HS-5 (cell line): Measurements from ENCODE around the gene NCMAP.
A peak's percentile ranks its signal among the peaks of the same experiment; 100 is the strongest.

Source experiments
- DNase-seq: peaks from one replicate; pipeline ENCODE4 v3.0.0-alpha.2; 2012; ENCODE audit warnings: low read depth

The NCMAP gene

DNA sequence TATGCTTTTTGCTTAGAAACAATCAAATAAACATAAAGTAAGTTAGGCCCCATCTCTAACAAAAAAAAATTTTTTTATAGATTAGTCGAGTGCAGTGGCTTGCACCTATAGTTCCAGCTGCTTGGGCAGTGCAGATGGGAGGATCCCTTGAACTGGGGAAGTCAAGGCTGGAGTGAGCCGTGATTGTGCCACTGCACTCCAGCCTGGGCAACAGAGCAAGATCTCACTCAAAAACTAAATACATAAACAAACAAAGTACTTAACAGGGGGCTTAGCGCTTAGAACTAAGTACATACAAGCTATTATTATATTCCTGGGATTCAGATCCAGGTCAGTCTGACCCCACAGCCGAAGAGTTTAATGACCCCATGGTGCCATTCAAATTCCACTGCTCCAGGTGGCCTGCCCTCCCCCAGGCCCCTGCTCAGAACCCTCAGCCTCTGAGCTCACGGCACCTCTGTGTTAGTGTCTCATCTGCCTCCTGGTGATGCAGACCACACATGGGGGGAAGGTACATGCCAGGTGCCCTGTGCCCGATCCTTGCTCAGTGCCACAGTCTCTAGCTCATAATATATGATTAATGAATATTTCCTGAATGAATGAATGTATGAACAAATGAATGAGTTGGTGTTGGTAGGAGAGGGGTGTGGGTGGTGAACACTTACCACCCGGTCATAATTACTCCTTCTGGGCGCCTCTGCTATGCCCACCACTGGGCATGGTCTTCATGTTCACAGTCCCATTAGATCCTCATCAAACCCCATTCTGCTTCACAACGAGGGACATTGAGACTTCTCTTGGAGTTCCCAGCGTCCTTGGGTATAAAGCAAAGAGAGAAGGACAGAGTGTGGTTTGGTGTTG is 14.6 kb downstream of the NCMAP start:
- DNase-seq: no peak

GRCh38 chr1:24572301-24572700 is 16.4 kb downstream of the NCMAP start:
- DNase-seq: no peak

GRCh38 chr1:24575905-24576587 is 20.2 kb downstream of the NCMAP start:
- DNase-seq: no peak

- DNase-seq: no peak
These were observed 23.0 kb downstream of the NCMAP start for GRCh38 chr1:24578846-24579245.

GRCh38 chr1:24580756-24581155 is 24.9 kb downstream of the NCMAP start:
- no peak for DNase-seq

GRCh38 chr1:24584171-24584647 is 28.3 kb downstream of the NCMAP start:
- DNase-seq: no peak

DNA sequence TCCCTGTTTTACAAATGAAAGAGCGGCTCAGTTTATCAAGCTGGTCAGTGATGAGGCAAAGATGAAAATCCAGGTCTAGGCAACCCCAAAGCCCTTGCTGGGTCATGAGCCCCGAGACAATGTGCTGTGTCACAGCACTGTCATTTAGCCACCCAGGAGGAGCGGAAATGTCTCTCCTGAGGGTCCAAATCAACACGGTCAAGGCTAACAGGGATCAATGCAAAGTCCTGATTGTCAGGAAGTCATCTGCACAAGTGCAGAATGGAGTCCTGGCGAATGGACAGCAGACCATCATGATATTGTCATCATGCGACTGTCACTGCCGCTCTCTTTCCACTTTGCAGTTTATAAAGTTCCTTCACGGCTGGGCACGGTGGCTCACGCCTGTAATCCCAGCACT is 30.2 kb downstream of the NCMAP start:
- no peak for DNase-seq

GRCh38 chr1:24586970-24587820 is 31.3 kb downstream of the NCMAP start:
- DNase-seq: peak; percentile 18

DNA sequence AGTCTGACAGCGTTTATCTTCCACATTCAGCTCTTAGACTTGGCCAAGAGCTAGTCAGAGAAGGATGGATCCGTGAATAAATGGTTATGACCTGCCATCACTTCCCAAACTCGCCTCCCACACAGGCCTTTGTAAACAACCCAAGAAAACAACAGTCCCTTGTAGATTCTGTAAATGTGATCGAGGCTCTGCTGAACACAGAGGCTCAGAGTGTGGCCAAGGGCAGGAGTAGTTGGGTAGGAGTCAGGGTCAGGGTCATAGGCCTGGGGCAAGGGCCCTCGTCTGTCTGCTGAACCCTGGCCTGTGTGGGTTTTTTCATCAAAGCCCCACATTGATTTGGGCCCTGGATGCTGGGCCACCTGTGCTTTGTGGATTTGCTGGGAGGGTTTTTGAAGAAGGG is 32.7 kb downstream of the NCMAP start:
- DNase-seq: no peak

GRCh38 chr1:24589200-24589599 is 33.3 kb downstream of the NCMAP start:
- DNase-seq: no peak

GRCh38 chr1:24591781-24592180 is 35.9 kb downstream of the NCMAP start:
- no peak for DNase-seq

DNA sequence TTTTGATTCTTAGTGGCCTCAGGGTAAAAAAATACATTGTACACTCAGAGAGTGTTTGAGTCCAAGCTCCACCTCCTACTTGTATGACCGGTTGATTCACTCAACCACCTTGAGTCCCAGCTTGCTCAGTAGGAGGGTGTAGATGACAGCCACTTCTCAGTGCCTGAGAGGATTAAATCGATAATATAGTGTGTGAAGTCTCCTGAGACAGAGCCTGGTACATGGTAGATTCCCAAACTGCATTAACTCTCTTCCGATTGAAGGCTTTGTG is 38.4 kb downstream of the NCMAP start:
- no peak for DNase-seq

- DNase-seq: no peak
These were observed 40.6 kb downstream of the NCMAP start for GRCh38 chr1:24596401-24596880.

DNA sequence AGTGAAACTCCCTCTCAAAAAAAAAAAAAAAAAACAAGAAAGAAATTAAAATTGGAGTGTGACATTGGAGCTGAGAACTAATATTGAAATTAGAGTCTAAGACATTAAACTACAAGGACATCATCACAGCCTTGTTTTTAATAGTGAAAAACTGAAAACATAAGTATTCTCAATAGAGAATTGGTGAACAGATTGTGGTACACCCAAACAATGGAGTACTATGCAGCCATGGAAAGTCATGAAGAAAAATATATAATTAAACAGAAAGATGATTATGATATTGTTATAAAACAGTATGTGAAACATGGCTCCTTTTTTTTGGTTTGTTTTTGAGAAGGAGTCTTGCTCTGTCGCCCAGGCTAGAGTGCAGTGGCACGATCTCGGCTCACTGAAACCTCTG is 43.4 kb downstream of the NCMAP start:
- no peak for DNase-seq

DNA sequence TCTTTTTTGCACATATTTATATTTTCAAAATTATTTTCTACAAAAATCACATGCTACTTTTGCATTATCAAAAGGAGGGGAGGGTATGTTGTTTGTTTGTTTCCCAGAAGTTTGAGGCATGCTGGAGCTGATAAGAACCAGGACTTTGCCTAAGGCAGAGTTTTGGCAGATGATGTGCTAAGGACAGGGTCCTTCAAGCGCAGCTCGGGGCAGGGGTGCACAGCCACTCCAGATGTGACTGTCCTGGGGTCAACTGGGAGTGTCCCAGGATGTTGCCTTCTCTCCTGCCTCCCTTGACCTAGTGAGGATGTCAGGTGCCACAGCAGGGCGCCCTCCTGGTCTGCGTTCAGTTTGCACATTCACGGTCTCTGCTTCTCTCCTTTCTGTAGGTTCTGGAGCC is 44.7 kb downstream of the NCMAP start:
- no peak for DNase-seq

- no peak for DNase-seq
These were observed 49.8 kb downstream of the NCMAP start for GRCh38 chr1:24605534-24606295.

DNA sequence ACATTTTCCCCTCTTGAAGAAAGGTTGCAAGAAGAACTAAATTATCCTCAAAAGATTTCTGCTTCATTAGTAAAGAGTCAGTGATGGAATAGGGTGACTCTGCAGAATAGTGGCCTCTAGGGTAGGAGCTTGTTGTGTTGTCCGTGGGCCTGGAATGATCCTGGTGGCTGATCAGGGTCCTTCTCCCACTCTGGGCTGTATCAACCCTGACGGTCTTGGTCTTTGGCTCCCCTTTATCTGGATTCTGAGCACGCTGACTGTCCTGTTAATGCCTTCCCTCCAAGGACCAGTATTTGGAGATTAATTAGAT is 50.4 kb downstream of the NCMAP start:
- DNase-seq: no peak

DNA sequence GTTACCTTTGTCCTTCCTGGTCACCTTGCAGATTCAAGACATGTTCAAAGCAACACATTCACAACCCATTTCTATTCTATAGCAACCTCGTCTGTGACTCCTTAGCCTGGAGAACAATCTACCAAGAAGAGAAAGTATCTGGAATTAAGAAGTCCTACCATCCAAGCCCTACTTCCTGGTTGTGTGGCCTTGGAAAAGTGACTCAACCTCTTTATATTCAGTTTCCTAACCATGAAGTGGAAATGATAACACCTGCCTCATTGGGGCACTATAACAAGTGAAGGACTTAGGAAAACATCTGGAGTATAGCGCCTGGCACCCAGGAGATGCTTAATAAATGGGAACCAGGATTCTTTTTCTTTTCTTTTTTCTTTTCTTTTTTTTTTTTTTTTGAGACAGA is 50.7 kb downstream of the NCMAP start:
- DNase-seq: no peak

DNA sequence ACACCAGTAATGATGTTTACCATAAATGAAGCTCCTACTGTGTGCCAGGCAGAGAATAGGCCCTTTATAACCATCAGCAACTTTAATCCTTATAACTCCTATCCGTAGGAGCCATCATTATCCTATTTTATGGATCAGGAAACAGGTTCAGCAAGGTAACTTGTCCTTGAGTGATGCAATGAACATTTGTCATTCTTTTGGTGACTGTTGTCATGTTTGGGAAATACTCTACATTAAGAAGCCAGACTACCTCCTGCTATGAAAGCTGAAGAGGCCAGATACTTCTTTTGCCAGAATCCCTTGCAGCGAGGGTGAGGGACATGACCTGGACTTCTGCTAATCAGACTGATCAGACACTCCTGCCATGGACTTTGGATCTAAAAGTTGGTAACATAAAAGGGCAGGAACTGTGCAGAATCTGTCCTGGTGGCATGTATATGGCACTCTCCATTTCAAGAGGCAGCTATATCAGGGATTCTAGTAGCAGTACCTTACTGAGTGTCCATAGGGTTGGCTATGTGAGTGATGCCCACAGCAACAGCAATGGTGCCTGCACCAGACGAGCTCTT is 54.1 kb downstream of the NCMAP start:
- DNase-seq: no peak

DNA sequence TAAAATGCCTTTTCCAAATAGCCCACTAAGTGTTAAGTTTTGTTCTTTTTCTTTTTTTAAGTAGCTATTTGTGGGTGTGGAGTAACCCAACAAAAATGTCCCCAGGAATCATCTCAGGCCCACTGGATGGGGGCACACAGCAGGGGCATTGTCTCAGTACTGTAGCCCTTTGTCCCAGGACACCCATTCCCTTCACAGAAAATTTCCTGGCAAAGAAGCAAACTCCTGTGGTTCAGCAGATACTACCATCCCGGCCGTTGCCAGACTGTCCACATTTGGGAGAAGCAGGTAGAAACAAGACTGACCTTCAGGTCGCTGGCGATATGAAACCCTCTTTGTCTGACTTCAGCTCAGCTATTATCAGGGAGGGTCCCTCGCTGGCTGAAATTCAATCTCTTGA is 63.5 kb downstream of the NCMAP start:
- DNase-seq: no peak

DNA sequence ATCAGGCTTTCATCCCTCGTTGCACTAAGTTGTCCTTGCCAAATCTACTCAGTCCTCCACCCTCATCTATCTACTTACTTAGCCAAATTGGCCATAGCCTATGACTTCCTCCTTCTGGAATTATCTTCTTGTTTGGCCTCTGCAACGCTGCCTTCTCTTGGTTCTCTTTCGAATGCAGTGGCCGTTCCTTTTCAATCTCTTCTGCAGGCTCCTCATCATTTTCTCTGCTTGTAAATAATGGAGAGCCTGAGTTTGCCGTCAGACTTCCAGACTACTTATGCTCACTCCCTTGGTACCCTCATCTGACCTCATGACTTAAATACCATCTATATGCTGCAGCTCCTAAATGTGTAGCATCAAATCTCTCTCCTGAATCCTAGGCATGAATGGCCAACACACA is 64.8 kb downstream of the NCMAP start:
- DNase-seq: no peak

GRCh38 chr1:24621121-24621520 is 65.2 kb downstream of the NCMAP start:
- DNase-seq: no peak
